GM10248 (cell line): ENCODE measurements around the gene KXD1.
A peak's percentile ranks its signal among the peaks of the same experiment; 100 is the strongest.

Source experiments
- CTCF ChIA-PET: fragments of 300-600 bp; sonication (Branson Sonifier 250); formaldehyde crosslinking; extraction: SDS; loops from one replicate; lab custom pipeline; 2021; ENCODE audit warnings: antibody characterized with exemption; lab: Yijun Ruan, JAX
- POLR2A ChIA-PET: fragments of 350-650 bp; sonication (Branson Sonifier 250); formaldehyde crosslinking; extraction: SDS; loops from one replicate; lab custom pipeline; 2020; ENCODE audit warnings: antibody characterized with exemption; lab: Yijun Ruan, JAX
- DNase-seq: peaks from one replicate; pipeline ENCODE4 v3.0.0; 2012; ENCODE audit errors: extremely low spot score
- TF ChIP-seq, protein P1 (sequence below): IDR thresholded peaks from 2 replicates; pipeline ENCODE4 v1.5.1; 2012; ENCODE audit warnings: mild to moderate bottlenecking, low read depth; ENCODE audit errors: extremely low read depth, missing control alignments, control extremely low read depth

Gene KXD1

DNA sequence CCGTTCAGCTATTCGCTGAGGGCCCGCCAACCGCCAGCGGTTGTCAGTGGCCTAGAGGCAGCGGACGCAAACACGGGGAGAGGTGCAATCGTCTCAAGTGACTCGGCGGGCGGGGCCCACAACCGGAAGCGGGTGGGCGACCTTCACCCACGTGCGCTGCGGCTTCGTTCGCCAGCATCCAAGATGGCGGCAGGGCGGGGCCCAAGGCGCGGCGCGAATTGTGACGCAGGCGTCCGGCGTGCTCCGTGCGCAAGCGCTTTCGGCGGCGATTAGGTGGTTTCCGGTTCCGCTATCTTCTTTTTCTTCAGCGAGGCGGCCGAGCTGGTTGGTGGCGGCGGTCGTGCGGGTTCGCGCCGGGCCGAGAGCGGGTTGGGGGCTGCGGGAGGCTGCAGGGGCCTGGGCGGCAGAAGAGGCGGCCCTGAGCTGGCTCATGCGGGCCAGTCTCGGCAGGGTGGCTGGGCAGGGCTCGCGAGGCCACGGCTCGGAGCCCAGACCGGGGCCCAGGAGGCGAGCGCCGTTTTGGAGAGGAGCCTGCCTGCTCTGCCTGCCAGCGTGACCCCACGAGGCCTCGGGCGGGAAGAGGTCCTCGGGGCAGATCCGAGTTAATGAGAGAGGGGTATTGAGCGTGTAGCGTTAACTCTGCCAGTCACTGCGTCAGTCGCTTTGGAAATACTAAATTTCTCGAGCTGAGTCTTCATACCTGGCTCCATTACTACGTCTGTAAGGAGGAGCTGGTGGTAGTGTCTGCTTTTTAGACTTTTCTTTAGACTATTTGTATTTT, 14.1 kb downstream of the KXD1 start, which contains the start of gene UBA52:
Gene UBA52, plus strand, starts transcription at position 294 of the 781 bp plus-strand sequence. CDS start 1,444 bp downstream, outside the sequence.
- TF ChIP-seq, protein P1, sequence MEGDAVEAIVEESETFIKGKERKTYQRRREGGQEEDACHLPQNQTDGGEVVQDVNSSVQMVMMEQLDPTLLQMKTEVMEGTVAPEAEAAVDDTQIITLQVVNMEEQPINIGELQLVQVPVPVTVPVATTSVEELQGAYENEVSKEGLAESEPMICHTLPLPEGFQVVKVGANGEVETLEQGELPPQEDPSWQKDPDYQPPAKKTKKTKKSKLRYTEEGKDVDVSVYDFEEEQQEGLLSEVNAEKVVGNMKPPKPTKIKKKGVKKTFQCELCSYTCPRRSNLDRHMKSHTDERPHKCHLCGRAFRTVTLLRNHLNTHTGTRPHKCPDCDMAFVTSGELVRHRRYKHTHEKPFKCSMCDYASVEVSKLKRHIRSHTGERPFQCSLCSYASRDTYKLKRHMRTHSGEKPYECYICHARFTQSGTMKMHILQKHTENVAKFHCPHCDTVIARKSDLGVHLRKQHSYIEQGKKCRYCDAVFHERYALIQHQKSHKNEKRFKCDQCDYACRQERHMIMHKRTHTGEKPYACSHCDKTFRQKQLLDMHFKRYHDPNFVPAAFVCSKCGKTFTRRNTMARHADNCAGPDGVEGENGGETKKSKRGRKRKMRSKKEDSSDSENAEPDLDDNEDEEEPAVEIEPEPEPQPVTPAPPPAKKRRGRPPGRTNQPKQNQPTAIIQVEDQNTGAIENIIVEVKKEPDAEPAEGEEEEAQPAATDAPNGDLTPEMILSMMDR = no peak
- POLR2A ChIA-PET = interaction anchor here (0.6 to 2.6 kb wide), 6 partner anchors 9 to 348 kb away, joined by 3 to 16 read pairs (median 4); partner anchors contain the start of genes COPE, DDX49, ELL and REX1BD
- CTCF ChIA-PET = interaction anchor here (1.0 to 10.9 kb wide), 10 partner anchors 9 to 276 kb away, joined by 3 to 111 read pairs (median 6); partner anchors contain the start of genes KXD1 and REX1BD
- peak; percentile 95 for DNase-seq

GRCh38 chr19:18574691-18575291, 17.1 kb downstream of the KXD1 start:
- no peak for DNase-seq
- ChIA-PET CTCF (interaction anchor here (10.9 kb wide), 1 partner anchor 13 kb away, joined by 111 read pairs; the partner anchor contains the start of gene REX1BD), POLR2A (interaction anchor here (0.6 kb wide), 1 partner anchor 46 kb away, joined by 4 read pairs; no protein-coding TSS in a partner anchor)
- TF ChIP-seq, protein P1 = no peak

DNA sequence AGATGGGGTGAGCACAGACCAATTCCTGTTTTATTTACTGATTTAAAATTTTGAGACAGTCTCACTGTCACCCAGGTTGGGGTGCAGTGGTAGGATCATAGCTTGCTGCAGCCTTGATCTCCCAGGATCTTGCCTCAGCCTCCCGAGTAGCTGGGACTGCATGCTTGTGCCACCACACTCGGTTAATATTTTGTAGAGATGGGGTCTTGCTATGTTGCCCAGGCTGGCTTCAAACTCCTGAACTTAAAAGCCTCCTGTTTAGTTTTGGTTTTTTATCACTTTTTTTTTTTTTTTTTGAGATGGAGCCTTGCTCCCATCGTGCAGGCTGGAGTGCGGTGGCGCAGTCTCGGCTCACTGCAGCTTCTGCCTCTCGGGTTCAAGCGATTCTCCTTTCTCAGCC, 18.7 kb downstream of the KXD1 start:
- CTCF ChIA-PET = interaction anchor here (10.9 kb wide), 1 partner anchor 11 kb away, joined by 111 read pairs; the partner anchor contains the start of gene REX1BD

GRCh38 chr19:18577365-18577914, 19.8 kb downstream of the KXD1 start:
- ChIA-PET POLR2A (interaction anchor here (0.8 to 1.7 kb wide), 3 partner anchors 9 to 12 kb away, joined by 3 to 9 read pairs (median 5); partner anchors contain the start of gene REX1BD), CTCF (interaction anchor here (0.9 to 10.9 kb wide), 2 partner anchors 10 to 16 kb away, joined by 5 to 111 read pairs; partner anchors contain the start of gene REX1BD)
- TF ChIP-seq, protein P1 = no peak
- no peak for DNase-seq

More for the DNA sequence above, 18.7 kb downstream of the KXD1 start:
- POLR2A ChIA-PET = interaction anchor here (0.5 to 1.7 kb wide), 3 partner anchors 13 to 21 kb away, joined by 3 to 9 read pairs (median 6); partner anchors contain the start of gene REX1BD
- TF ChIP-seq, protein P1 = no peak
- DNase-seq = no peak

- no peak for DNase-seq
- CTCF ChIA-PET = interaction anchor here (2.2 to 10.9 kb wide), 2 partner anchors 8 to 14 kb away, joined by 4 to 111 read pairs; partner anchors contain the start of gene REX1BD
- POLR2A ChIA-PET = interaction anchor here (1.2 kb wide), 1 partner anchor 9 kb away, joined by 3 read pairs; no protein-coding TSS in a partner anchor
- TF ChIP-seq, protein P1 = no peak
These were observed 22.6 kb downstream of the KXD1 start for GRCh38 chr19:18580311-18580710.
